Epithelial cell of esophagus (primary cell): ENCODE data around the gene PDE11A.

Experiments used
- DNase-seq: peaks from one replicate; pipeline ENCODE4 v3.0.0; 2010; ENCODE audit warnings: low read depth
- H3K4me3 ChIP-seq: 2 replicates; pipeline ENCODE4 v1.5.1; 2011; ENCODE audit warnings: mild to moderate bottlenecking, low read length, control low read depth
- CTCF ChIP-seq: IDR thresholded peaks from 2 replicates; pipeline ENCODE4 v1.5.1; 2011; ENCODE audit warnings: low read depth, mild to moderate bottlenecking, low read length, control low read depth, inconsistent platforms; ENCODE audit not compliant: insufficient read depth; ENCODE audit errors: missing control alignments

PDE11A gene

DNA sequence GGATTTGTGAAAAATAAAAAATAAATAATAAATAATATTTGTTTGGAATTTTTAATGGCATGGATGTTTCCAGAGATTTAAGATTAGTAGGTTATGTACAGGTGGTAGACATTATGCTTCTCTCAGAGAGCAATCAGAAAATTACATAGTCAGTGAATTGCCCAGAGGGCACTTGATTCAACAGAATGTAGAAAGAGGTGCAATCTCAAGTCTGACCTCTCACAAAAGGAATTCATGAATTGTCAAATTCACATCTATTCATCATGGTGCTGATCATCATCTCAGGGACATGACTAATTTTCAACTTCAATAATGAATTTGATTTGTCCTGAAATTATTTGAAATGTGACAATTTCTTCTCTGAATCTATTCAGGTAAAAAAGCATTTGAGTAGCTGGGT lies 172.5 kb downstream of the PDE11A start:
- no peak for TF ChIP-seq CTCF
- H3K4me3 ChIP-seq = no peak overlapping the region
- DNase-seq = peak; percentile 89

DNA sequence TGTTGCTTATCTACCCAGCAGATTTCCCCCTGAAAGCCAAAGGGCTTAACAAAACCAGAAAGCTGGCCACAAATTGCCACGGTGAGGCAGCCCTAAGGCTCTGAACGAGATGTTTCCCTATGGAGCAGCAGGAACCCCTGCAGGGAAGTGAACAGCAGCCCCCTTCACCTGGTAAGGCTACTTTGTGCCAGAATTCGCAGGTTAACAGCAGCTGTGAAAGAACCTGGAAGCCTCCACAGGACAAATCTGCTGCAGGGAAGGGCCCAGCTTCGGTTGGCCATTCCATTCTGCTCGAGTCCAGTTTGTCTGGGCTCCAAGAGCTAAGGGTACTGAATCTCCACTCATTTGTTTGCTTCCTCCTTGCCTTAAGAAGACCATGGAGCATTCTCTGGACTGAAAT lies 175.3 kb downstream of the PDE11A start:
- DNase-seq = no peak
- no peak overlapping the region for H3K4me3 ChIP-seq
- no peak for TF ChIP-seq CTCF

DNA sequence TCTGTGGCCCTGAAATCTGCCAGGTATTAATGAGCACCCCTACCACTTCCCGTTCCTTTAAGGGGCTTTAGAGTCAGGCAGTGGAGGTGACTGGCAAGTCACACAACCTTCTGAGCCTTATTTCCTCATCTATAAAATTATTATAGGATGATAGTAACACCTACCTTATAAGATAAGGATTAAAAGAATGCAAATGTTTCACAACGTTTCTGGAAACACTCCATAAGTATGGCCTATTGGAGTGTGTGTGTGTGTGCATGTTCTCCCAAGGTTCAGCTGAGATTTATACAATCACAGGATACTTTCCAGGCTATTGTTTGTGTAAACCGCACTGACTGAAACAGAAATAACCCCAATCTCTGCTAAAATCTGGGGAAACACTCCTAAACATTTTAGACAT lies 176.0 kb downstream of the PDE11A start:
- TF ChIP-seq CTCF = no peak
- H3K4me3 ChIP-seq = no peak overlapping the region
- no peak for DNase-seq

- no peak for DNase-seq
- TF ChIP-seq CTCF = no peak
- H3K4me3 ChIP-seq = no peak overlapping the region
Observed at GRCh38 chr2:177894546-177894945, 178.0 kb downstream of the PDE11A start.

- no peak for TF ChIP-seq CTCF
- no peak overlapping the region for H3K4me3 ChIP-seq
- DNase-seq = no peak
Observed at GRCh38 chr2:177893880-177894279, 178.7 kb downstream of the PDE11A start.

GRCh38 chr2:177891533-177891932 lies 181.0 kb downstream of the PDE11A start:
- no peak for DNase-seq
- no peak for TF ChIP-seq CTCF
- no peak overlapping the region for H3K4me3 ChIP-seq

DNA sequence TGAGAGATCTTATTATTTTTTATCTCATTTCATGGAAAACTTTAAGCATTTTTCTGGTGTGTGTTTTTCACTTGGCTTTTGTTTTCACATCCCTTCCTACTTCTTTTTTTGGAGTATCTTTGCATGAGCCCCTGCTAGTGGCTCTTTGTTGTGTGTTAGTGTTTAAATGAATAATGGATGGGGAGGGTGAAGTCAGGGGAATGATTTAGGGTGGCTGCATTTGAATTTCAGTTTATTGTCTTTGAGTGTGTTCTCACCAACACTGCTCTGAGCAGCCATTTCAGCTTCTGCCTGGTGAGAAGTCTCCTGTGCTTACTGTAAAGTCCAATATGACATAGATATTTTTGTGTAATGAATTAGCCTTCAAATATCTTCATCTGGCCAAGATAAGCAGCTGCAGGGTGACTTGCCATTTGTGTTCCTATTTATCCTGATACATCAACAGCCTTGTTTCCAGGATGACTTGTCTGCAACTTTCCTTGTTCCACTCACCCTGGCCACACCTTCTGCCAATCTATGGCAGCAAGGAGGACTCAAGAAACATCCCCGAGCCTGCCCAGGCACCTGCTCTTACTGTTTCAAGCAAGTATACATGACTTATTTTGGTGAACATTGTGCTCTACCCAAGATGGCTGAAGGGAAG lies 182.6 kb downstream of the PDE11A start:
- H3K4me3 ChIP-seq = no peak overlapping the region
- DNase-seq = no peak
- no peak for TF ChIP-seq CTCF
